Memory B cell (primary cell): ENCODE results near the gene TNNI3K.

Experiments used
- ATAC-seq: fragments of 150-1000 bp; cut with Tn5 transposase; 2 replicates; pipeline ENCODE4 v1.10.0; 2021; ENCODE audit warnings: low read depth, mild to moderate bottlenecking, moderate library complexity
- DNase-seq, 2 donors: peaks; one replicate each; pipeline ENCODE4 v3.0.0; 2022; ENCODE audit warnings: low spot score in 2 of 2
- H3K27ac Mint-ChIP-seq: one replicate; pipeline ENCODE4 v1.8.0; 2022; ENCODE audit warnings: mild to moderate bottlenecking, moderate library complexity, mixed read lengths
- H3K27me3 Mint-ChIP-seq: one replicate; pipeline ENCODE4 v1.8.0; 2022; ENCODE audit warnings: mixed read lengths
- H3K36me3 Mint-ChIP-seq: one replicate; pipeline ENCODE4 v1.8.0; 2022; ENCODE audit warnings: mild to moderate bottlenecking, mixed read lengths
- H3K4me1 Mint-ChIP-seq: one replicate; pipeline ENCODE4 v1.8.0; 2022; ENCODE audit warnings: mixed read lengths
- H3K4me3 Mint-ChIP-seq: one replicate; pipeline ENCODE4 v1.8.0; 2022; ENCODE audit warnings: mild to moderate bottlenecking, moderate library complexity, mixed read lengths
- H3K9me3 Mint-ChIP-seq: one replicate; pipeline ENCODE4 v1.8.0; 2022; ENCODE audit warnings: mixed read lengths

The TNNI3K gene

DNA sequence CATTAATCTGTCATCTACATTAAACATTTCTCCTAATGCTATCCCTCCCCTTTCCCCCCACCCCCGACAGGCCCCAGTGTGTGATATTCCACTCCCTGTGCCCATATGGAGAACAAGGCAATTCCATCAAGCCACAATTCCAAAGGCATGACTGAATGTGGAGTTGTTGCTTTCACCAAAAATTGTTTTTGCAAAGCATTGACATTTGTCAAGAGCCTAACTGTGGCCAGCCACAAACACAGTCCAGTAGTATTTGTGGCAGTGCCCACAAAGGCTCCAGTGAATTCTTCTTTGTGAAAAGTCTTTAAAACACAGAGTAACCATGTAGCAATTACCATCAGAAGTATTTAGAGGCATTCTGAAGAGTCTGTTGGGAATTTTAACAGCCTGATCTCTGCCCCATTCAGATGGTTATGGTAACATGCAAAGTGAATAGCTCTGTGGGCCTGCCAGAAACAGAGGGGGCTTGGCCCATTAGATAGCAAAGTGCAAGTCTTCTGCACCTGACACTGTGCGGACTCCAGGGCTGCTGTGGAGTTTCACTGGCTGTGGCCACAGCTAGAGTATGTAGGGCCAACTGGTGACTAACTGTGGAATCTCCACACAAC lies 288.8 kb downstream of the TNNI3K start:
- H3K4me3 Mint-ChIP-seq: no peak overlapping the region
- H3K27ac Mint-ChIP-seq: no peak overlapping the region
- DNase-seq: no peak
- H3K27me3 Mint-ChIP-seq: peaks cover 11% of the 10 kb centered on the region
- H3K4me1 Mint-ChIP-seq: no peaks in the 10 kb centered on the region
- ATAC-seq: no peak
- H3K36me3 Mint-ChIP-seq: no peaks in the 10 kb centered on the region
- no peaks in the 10 kb centered on the region for H3K9me3 Mint-ChIP-seq

- no peak overlapping the region for H3K4me3 Mint-ChIP-seq
- DNase-seq (no peak), ATAC-seq (no peak)
- H3K27me3 Mint-ChIP-seq: peaks cover 11% of the 10 kb centered on the region
- no peaks in the 10 kb centered on the region for H3K4me1 Mint-ChIP-seq
- no peak overlapping the region for H3K27ac Mint-ChIP-seq
- no peaks in the 10 kb centered on the region for H3K36me3 Mint-ChIP-seq
- H3K9me3 Mint-ChIP-seq: no peaks in the 10 kb centered on the region
Measured at GRCh38 chr1:74526708-74527107, 291.5 kb downstream of the TNNI3K start.

- ATAC-seq: no peak
- Mint-ChIP-seq H3K27ac (peak overlapping the region; percentile 4), H3K4me3 (no peak overlapping the region), H3K4me1 (no peaks in the 10 kb centered on the region), H3K27me3 (peaks cover 10% of the 10 kb centered on the region), H3K36me3 (no peaks in the 10 kb centered on the region), H3K9me3 (no peaks in the 10 kb centered on the region)
- no peak for DNase-seq
Measured at GRCh38 chr1:74528123-74528522, 292.9 kb downstream of the TNNI3K start.

DNA sequence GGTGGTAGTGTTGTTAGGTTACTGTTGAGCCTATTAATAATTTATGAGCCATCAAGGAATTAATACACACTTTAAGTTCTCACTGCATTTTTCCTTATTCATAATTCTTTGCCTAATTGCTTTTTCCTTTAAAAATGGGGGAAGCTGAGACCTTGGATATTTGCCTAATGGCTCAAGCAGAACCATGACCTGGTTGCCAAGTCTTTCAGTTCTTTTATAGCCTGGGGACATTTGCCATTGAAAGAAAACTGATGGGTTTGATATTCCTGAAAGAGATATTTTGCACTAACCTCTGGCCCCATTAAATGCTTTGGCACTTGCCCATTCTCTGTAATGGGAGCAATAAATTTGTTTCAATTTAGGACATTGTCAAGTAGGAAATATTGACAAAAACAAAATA lies 295.7 kb downstream of the TNNI3K start:
- Mint-ChIP-seq H3K36me3 (no peaks in the 10 kb centered on the region), H3K9me3 (no peaks in the 10 kb centered on the region), H3K4me1 (no peaks in the 10 kb centered on the region), H3K27ac (no peak overlapping the region), H3K4me3 (no peak overlapping the region), H3K27me3 (peaks cover 8% of the 10 kb centered on the region)
- ATAC-seq (no peak), DNase-seq (no peak)

DNA sequence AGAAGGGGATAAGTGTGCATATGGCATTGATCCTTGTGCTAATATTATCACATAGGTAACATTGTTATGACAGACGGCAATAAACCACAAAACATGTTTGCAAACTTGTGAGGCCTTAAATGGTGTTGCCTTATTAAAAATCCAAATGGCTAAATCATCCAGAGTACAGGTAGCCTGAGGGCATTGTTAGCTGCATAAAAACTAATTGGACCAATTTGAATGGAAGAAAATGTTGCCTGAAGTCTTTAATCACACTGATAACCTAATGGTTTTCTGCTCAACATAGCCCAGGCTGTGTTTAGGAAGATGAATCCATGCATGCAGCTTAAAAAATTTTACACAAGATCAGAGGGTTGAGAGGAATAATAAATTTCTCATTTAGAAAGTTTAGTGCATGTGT lies 296.6 kb downstream of the TNNI3K start:
- no peak for ATAC-seq
- Mint-ChIP-seq H3K27me3 (peaks cover 8% of the 10 kb centered on the region), H3K4me1 (no peaks in the 10 kb centered on the region), H3K4me3 (no peak overlapping the region), H3K36me3 (no peaks in the 10 kb centered on the region), H3K27ac (no peak overlapping the region), H3K9me3 (no peaks in the 10 kb centered on the region)
- DNase-seq: no peak

DNA sequence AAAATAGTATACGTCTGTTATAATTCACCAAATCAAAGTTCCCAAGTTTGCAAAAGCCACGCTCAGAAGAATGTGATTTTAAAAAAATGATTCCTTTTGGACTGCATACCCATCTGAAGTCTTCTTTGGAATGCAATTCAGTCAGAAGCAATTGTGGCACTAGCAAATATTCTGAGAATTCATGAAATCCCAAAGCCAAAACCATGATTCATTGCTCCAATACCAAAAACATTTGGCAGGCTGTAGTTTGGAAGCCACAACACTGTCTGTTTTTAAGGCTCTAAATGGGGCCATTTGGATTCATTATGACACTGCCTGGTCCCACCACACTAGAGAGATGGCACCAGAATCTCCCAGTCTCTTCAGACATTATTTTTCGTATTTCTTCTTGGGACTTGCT lies 299.1 kb downstream of the TNNI3K start:
- no peaks in the 10 kb centered on the region for H3K9me3 Mint-ChIP-seq
- no peak overlapping the region for H3K27ac Mint-ChIP-seq

DNA sequence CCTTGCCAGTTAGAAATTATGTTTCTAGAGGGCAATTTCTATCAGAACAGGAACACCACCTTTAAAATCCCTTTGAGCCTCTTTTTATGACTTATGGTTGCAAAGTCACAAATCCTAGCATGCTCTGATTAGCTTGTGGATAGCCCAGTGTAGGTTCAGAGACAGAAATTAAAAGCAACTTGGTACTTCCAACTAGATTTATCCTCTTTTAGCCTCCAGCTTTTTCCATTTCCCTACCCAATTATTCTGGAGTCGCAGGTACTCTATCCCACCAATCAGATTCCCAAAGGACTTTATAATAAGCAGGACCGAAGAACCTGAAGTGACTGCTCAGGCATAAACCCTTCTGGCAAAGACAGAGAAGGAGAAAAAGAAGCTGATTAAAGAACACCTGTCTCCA lies 310.6 kb downstream of the TNNI3K start:
- no peak overlapping the region for H3K4me3 Mint-ChIP-seq
- peaks cover 2% of the 10 kb centered on the region for H3K27me3 Mint-ChIP-seq
- no peak for ATAC-seq
- no peaks in the 10 kb centered on the region for H3K9me3 Mint-ChIP-seq
- no peaks in the 10 kb centered on the region for H3K4me1 Mint-ChIP-seq
- no peak overlapping the region for H3K27ac Mint-ChIP-seq
- DNase-seq: no peak
- H3K36me3 Mint-ChIP-seq: no peaks in the 10 kb centered on the region

More for the DNA sequence above, 299.1 kb downstream of the TNNI3K start:
- DNase-seq: no peak
- H3K36me3 Mint-ChIP-seq: no peaks in the 10 kb centered on the region
- no peaks in the 10 kb centered on the region for H3K27me3 Mint-ChIP-seq
- no peak for ATAC-seq
- H3K4me3 Mint-ChIP-seq: no peak overlapping the region
- no peaks in the 10 kb centered on the region for H3K4me1 Mint-ChIP-seq

DNA sequence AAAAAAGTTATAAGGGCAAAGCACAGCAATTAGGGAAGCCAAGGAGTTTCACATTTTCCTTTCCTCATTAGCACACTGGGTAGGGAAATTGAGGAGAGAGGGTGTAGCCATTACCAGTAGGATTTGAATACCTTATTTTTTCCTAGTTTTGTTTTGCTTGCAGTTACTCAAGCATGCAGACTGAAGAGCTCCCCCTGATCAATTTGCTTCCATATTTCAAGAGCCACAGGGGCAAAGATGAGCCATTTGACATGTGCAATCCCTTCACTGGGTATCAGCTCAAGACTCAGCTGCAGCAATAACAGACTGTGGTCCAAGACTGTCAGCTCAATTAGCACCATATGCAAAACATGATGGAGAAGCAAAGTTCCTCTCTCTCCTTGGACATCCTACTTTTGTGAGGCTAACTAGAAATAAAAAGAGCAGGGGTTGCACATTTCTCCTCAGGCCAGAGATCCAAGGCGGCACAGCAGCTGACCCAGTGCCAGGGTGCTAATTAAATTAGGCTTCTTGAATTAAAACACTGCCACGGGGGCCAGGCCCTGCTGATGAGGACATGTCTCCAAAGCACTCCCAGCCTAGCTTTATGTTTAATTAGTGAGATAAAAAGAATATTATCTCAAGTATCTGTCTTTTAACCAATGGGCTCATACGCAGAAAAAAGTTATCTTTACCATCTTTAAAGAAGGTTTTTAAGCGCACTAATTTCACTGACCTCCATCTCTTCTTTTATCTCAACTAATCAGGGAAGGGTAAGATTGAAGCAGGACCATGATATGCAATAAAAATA lies 314.0 kb downstream of the TNNI3K start:
- Mint-ChIP-seq H3K4me1 (no peaks in the 10 kb centered on the region), H3K4me3 (no peak overlapping the region), H3K27ac (no peak overlapping the region), H3K27me3 (peaks cover 7% of the 10 kb centered on the region), H3K9me3 (no peaks in the 10 kb centered on the region), H3K36me3 (no peaks in the 10 kb centered on the region)
- no peak for ATAC-seq
- no peak for DNase-seq

- Mint-ChIP-seq H3K27ac (no peak overlapping the region), H3K27me3 (peaks cover 8% of the 10 kb centered on the region), H3K4me1 (no peaks in the 10 kb centered on the region), H3K4me3 (no peak overlapping the region), H3K36me3 (no peaks in the 10 kb centered on the region), H3K9me3 (no peaks in the 10 kb centered on the region)
- DNase-seq (no peak), ATAC-seq (no peak)
Measured at GRCh38 chr1:74549932-74550331, 314.7 kb downstream of the TNNI3K start.

- Mint-ChIP-seq H3K4me1 (no peaks in the 10 kb centered on the region), H3K27me3 (no peaks in the 10 kb centered on the region), H3K27ac (no peak overlapping the region), H3K9me3 (no peaks in the 10 kb centered on the region), H3K4me3 (no peak overlapping the region), H3K36me3 (no peaks in the 10 kb centered on the region)
- DNase-seq (no peak), ATAC-seq (no peak)
Measured at GRCh38 chr1:74570797-74571492, 335.8 kb downstream of the TNNI3K start.

DNA sequence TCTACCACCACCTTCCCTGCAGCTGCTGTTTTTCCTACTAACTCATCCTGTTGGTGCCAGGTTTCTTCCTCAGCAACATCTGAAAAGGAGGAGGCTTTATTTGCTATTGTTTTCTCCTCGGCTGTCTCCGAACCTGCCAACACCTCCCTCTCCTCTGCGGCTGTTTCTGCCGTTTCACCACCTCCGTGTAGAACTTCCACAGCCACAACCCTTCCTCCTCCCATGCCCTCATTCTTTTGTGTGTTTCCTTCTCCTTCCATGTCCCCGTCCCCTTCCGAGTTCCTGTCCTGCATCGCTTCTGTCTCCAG lies 336.3 kb downstream of the TNNI3K start:
- DNase-seq (no peak), ATAC-seq (no peak)
- Mint-ChIP-seq H3K9me3 (no peaks in the 10 kb centered on the region), H3K27ac (no peak overlapping the region), H3K4me3 (no peak overlapping the region), H3K27me3 (no peaks in the 10 kb centered on the region), H3K36me3 (no peaks in the 10 kb centered on the region), H3K4me1 (no peaks in the 10 kb centered on the region)

- no peaks in the 10 kb centered on the region for H3K4me1 Mint-ChIP-seq
- ATAC-seq: no peak
- no peaks in the 10 kb centered on the region for H3K9me3 Mint-ChIP-seq
- DNase-seq: no peak
- H3K27ac Mint-ChIP-seq: no peak overlapping the region
- H3K27me3 Mint-ChIP-seq: no peaks in the 10 kb centered on the region
- H3K4me3 Mint-ChIP-seq: no peak overlapping the region
- no peaks in the 10 kb centered on the region for H3K36me3 Mint-ChIP-seq
Measured at GRCh38 chr1:74571891-74572290, 336.7 kb downstream of the TNNI3K start.

- Mint-ChIP-seq H3K36me3 (no peaks in the 10 kb centered on the region), H3K4me1 (no peaks in the 10 kb centered on the region), H3K27ac (no peak overlapping the region), H3K4me3 (no peak overlapping the region), H3K27me3 (no peaks in the 10 kb centered on the region), H3K9me3 (peaks cover 2% of the 10 kb centered on the region)
- ATAC-seq: no peak
- no peak for DNase-seq
Measured at GRCh38 chr1:74578101-74578500, 342.9 kb downstream of the TNNI3K start.

GRCh38 chr1:74579425-74579824 lies 344.2 kb downstream of the TNNI3K start:
- Mint-ChIP-seq H3K27ac (no peak overlapping the region), H3K4me3 (no peak overlapping the region), H3K27me3 (no peaks in the 10 kb centered on the region), H3K36me3 (no peaks in the 10 kb centered on the region), H3K9me3 (peaks cover 2% of the 10 kb centered on the region), H3K4me1 (no peaks in the 10 kb centered on the region)
- no peak for DNase-seq
- ATAC-seq: peak; percentile 43
